GM23338 (cell line): Measurements from ENCODE around the gene RGS3. TPM values are rescaled to one million over a fixed set of nuclear protein-coding genes. Genes with fewer than 3 reads are reported as not detected.

Experiments
- ATAC-seq: fragments of 200-7000 bp; cut with Tn5 transposase; 3 replicates; pipeline ENCODE4 v1.9.1; 2020
- DNase-seq: peaks from one replicate; pipeline ENCODE4 v3.0.0-alpha.2; 2015; ENCODE audit warnings: low spot score
- H2AFZ ChIP-seq: fragments of 200-600 bp; sonication (generic); 2 replicates; pipeline ENCODE4 v1.8.0; 2016; ENCODE audit warnings: antibody characterized with exemption, mild to moderate bottlenecking, moderate library complexity
- H3F3A ChIP-seq: fragments of 200-600 bp; sonication (generic); replicated peaks from 2 replicates; pipeline ENCODE4 v1.8.0; 2017; ENCODE audit warnings: antibody characterized with exemption, mixed run types, low read depth
- H3K27ac ChIP-seq: fragments of 200-600 bp; sonication (generic); 2 replicates; pipeline ENCODE4 v1.6.1; 2016; ENCODE audit warnings: low read depth
- H3K27me3 ChIP-seq: fragments of 200-600 bp; sonication (generic); 2 replicates; pipeline ENCODE4 v1.8.0; 2016; ENCODE audit warnings: mild to moderate bottlenecking, mixed run types, moderate library complexity; ENCODE audit not compliant: insufficient read depth
- H3K36me3 ChIP-seq: fragments of 200-600 bp; sonication (generic); 2 replicates; pipeline ENCODE4 v1.8.0; 2016; ENCODE audit warnings: mild to moderate bottlenecking; ENCODE audit not compliant: insufficient read depth
- H3K4me1 ChIP-seq: fragments of 200-600 bp; sonication (generic); 2 replicates; pipeline ENCODE4 v1.8.0; 2016; ENCODE audit warnings: mild to moderate bottlenecking, moderate library complexity; ENCODE audit not compliant: insufficient read depth
- H3K4me2 ChIP-seq: fragments of 200-600 bp; sonication (generic); 2 replicates; pipeline ENCODE4 v1.7.1; 2017; ENCODE audit warnings: mixed run types
- H3K4me3 ChIP-seq: fragments of 200-600 bp; sonication (generic); 2 replicates; pipeline ENCODE4 v1.6.1; 2016; ENCODE audit warnings: mixed run types
- H3K79me2 ChIP-seq: fragments of 200-600 bp; sonication (generic); replicated peaks from 2 replicates; pipeline ENCODE4 v1.8.0; 2017; ENCODE audit warnings: mild to moderate bottlenecking; ENCODE audit not compliant: insufficient read depth
- H3K9me2 ChIP-seq: fragments of 200-600 bp; sonication (generic); 2 replicates; pipeline ENCODE4 v1.8.0; 2017; ENCODE audit not compliant: insufficient read depth
- H4K20me1 ChIP-seq: fragments of 200-600 bp; sonication (generic); replicated peaks from 2 replicates; pipeline ENCODE4 v1.8.0; 2017; ENCODE audit warnings: mild to moderate bottlenecking; ENCODE audit not compliant: insufficient read depth
- H3K27ac Mint-ChIP-seq: 2 replicates; pipeline ENCODE4 v1.8.0; 2020; ENCODE audit warnings: inconsistent platforms, mild to moderate bottlenecking, moderate library complexity, mixed read lengths
- H3K27me3 Mint-ChIP-seq: 3 replicates; pipeline ENCODE4 v1.8.0; 2022; ENCODE audit warnings: low read depth, mild to moderate bottlenecking, moderate library complexity, mixed read lengths, inconsistent platforms; ENCODE audit not compliant: insufficient read depth, poor library complexity
- H3K36me3 Mint-ChIP-seq: 3 replicates; pipeline ENCODE4 v1.8.0; 2021; ENCODE audit warnings: low read depth, mild to moderate bottlenecking, inconsistent platforms, moderate library complexity, mixed read lengths
- H3K4me1 Mint-ChIP-seq: 3 replicates; pipeline ENCODE4 v1.8.0; 2020; ENCODE audit warnings: mild to moderate bottlenecking, inconsistent platforms, mixed read lengths
- H3K4me3 Mint-ChIP-seq: 3 replicates; pipeline ENCODE4 v1.8.0; 2021; ENCODE audit warnings: moderate library complexity, mild to moderate bottlenecking, inconsistent platforms, mixed read lengths
- H3K9me3 Mint-ChIP-seq: 3 replicates; pipeline ENCODE4 v1.8.0; 2020; ENCODE audit warnings: moderate library complexity, mild to moderate bottlenecking, inconsistent platforms, mixed read lengths
- CREB1 ChIP-seq: fragments of 250-450 bp; sonication (Bioruptor Pico); IDR thresholded peaks from 2 replicates; pipeline ENCODE4 v1.5.0; 2020; ENCODE audit warnings: low read depth, mild to moderate bottlenecking, moderate library complexity
- CTCF ChIP-seq, 2 experiments: fragments of 200-600 bp in 1 of 2; sonication (generic) in 1 of 2; conservative IDR thresholded peaks; 2 replicates each; pipeline versions ENCODE4 v1.5.1 to v1.6.1; 2016 to 2017; ENCODE audit warnings: antibody characterized with exemption in 2 of 2, low read depth in 2 of 2, mild to moderate bottlenecking in 2 of 2, moderate library complexity in 1 of 2
- ETS1 ChIP-seq: IDR thresholded peaks from 2 replicates; pipeline ENCODE4 v1.6.1; 2016; ENCODE audit warnings: antibody characterized with exemption
- EZH2 ChIP-seq: fragments of 200-600 bp; sonication (generic); IDR thresholded peaks from one replicate; pipeline ENCODE4 v1.8.0; 2017; ENCODE audit warnings: antibody characterized with exemption, mild to moderate bottlenecking, low read depth; ENCODE audit not compliant: unreplicated experiment
- NANOG ChIP-seq: IDR thresholded peaks from 2 replicates; pipeline ENCODE4 v1.6.1; 2016; ENCODE audit warnings: antibody characterized with exemption, borderline replicate concordance
- POLR2AphosphoS5 ChIP-seq: IDR thresholded peaks from 2 replicates; pipeline ENCODE4 v1.6.1; 2016; ENCODE audit warnings: antibody characterized with exemption, low read depth
- REST ChIP-seq: IDR thresholded peaks from one replicate; pipeline ENCODE4 v1.6.1; 2018; ENCODE audit warnings: antibody characterized with exemption; ENCODE audit not compliant: unreplicated experiment
- ZNF114 ChIP-seq: fragments of 250-450 bp; sonication (Bioruptor Pico); IDR thresholded peaks from 2 replicates; pipeline ENCODE4 v1.5.0; 2020; ENCODE audit warnings: mild to moderate bottlenecking, moderate library complexity
- ZNF331 ChIP-seq: fragments of 250-450 bp; sonication (Bioruptor Pico); IDR thresholded peaks from 2 replicates; pipeline ENCODE4 v1.5.0; 2020; ENCODE audit warnings: low read depth, mild to moderate bottlenecking, moderate library complexity
- ZNF462 ChIP-seq: fragments of 250-450 bp; sonication (Bioruptor Pico); IDR thresholded peaks from 2 replicates; pipeline ENCODE4 v1.5.0; 2020; ENCODE audit warnings: mild to moderate bottlenecking, moderate library complexity
- polyA plus RNA-seq: library from polyadenylated mRNA; unstranded; fragments of >200 nt; fragmentation: Nextera tagmentation; extraction: Ambion mirVana; gene quantifications from 2 replicates; pipeline ENCODE4 v1.2.1, GENCODE V29; 2016
- total RNA-seq: library from RNA; depleted of rRNA; stranded (reverse); fragments of >200 nt; shearing (Covaris generic); gene quantifications from 2 replicates; pipeline ENCODE4 v1.2.3, GENCODE V29; 2014

Gene RGS3
- total and polyA plus RNA-seq, 2 experiments from 2014 or later: 14.2 to 24.3 TPM

GRCh38 chr9:113593682-113594281 is 130.3 kb downstream of the RGS3 start (continued):
- TF ChIP-seq CREB1 (CRISPR knock-in tag): peak; percentile 9; the same call in 1 of the 2 replicates
- TF ChIP-seq NANOG: no peak
- TF ChIP-seq ZNF462 (CRISPR knock-in tag): no peak

- no peaks in the 10 kb centered on the region for H3K9me2 ChIP-seq
- H4K20me1 ChIP-seq: no peaks in the 10 kb centered on the region
- H3K27ac ChIP-seq: no peak overlapping the region
- peak overlapping the region; percentile 76 for H3K4me3 Mint-ChIP-seq
- no peaks in the 10 kb centered on the region for H3K79me2 ChIP-seq
- DNase-seq: no peak
- no peak overlapping the region; the same call in 1 of the 2 replicates for H3K27ac Mint-ChIP-seq
- no peak for ATAC-seq
- peak overlapping the region; percentile 59 for H3K4me3 ChIP-seq
- H3K4me2 ChIP-seq: peak overlapping the region; percentile 89
- peaks cover 15% of the 10 kb centered on the region for H3K36me3 Mint-ChIP-seq
- H2AFZ ChIP-seq: no peak overlapping the region
- H3F3A ChIP-seq: no peaks in the 10 kb centered on the region
- H3K27me3 ChIP-seq: no peaks in the 10 kb centered on the region
- peaks cover 27% of the 10 kb centered on the region for H3K4me1 Mint-ChIP-seq
- no peaks in the 10 kb centered on the region; the same call in 1 of the 2 replicates for H3K36me3 ChIP-seq
- H3K4me1 ChIP-seq: peaks cover 20% of the 10 kb centered on the region
- H3K27me3 Mint-ChIP-seq: peaks cover 9% of the 10 kb centered on the region
- no peaks in the 10 kb centered on the region for H3K9me3 Mint-ChIP-seq
- TF ChIP-seq ZNF331 (no peak), POLR2AphosphoS5 (no peak), EZH2 (no peak), CTCF (conservative IDR thresholded peaks at IDR 0.05; ENCODE audit: low read depth in 2 of 2) (no peak), CREB1 (CRISPR knock-in tag) (no peak), ETS1 (no peak), NANOG (no peak), REST (no peak), ZNF114 (CRISPR knock-in tag) (no peak)
Observed at GRCh38 chr9:113594484-113595299, 131.2 kb downstream of the RGS3 start.
